Activated B cell treated with CpG ODN at 0.5 μM for 24 hours (primary cell): Measurements from ENCODE around the gene MPP3. TPM values are rescaled to one million over a fixed set of nuclear protein-coding genes. Genes with fewer than 3 reads are reported as not detected.

Source experiments
- ATAC-seq: fragments of 200-7000 bp; cut with Tn5 transposase; one replicate; pipeline ENCODE4 v1.10.0; 2021; ENCODE audit warnings: low read depth, mild to moderate bottlenecking, moderate library complexity
- CTCF ChIA-PET: fragments of 350-600 bp; sonication (Branson Sonifier 250); formaldehyde crosslinking; loops from one replicate; lab custom pipeline; 2021; ENCODE audit warnings: antibody characterized with exemption; lab: Charles Lee
- POLR2A ChIA-PET: fragments of 350-600 bp; sonication (Branson Sonifier 250); formaldehyde crosslinking; loops from one replicate; lab custom pipeline; 2021; ENCODE audit warnings: antibody characterized with exemption; lab: Charles Lee
- DNase-seq: peaks from one replicate; pipeline ENCODE4 v3.0.0; 2022
- H3K27ac Mint-ChIP-seq: one replicate; pipeline ENCODE4 v1.8.0; 2020; ENCODE audit warnings: mixed read lengths
- H3K27me3 Mint-ChIP-seq: one replicate; pipeline ENCODE4 v1.8.0; 2021; ENCODE audit warnings: mixed read lengths
- H3K36me3 Mint-ChIP-seq: one replicate; pipeline ENCODE4 v1.8.0; 2021; ENCODE audit warnings: low read depth, mixed read lengths
- H3K4me1 Mint-ChIP-seq: one replicate; pipeline ENCODE4 v1.8.0; 2021; ENCODE audit warnings: mixed read lengths
- H3K4me3 Mint-ChIP-seq: one replicate; pipeline ENCODE4 v1.8.0; 2020; ENCODE audit warnings: mild to moderate bottlenecking, mixed read lengths
- H3K9me3 Mint-ChIP-seq: one replicate; pipeline ENCODE4 v1.8.0; 2020; ENCODE audit warnings: mixed read lengths
- intact Hi-C: fragments of 100-400 bp; cut with micrococcal nuclease; formaldehyde crosslinking; loops from one replicate; pipeline ENCODE4 v1.15.1; 2024
- total RNA-seq: library from RNA; stranded (reverse); gene quantifications from 2 replicates; pipeline ENCODE4 v1.2.3, GENCODE V29; 2022
- TF ChIP-seq, protein P1 (sequence below): fragments of 200-600 bp; IDR thresholded peaks from one replicate; pipeline ENCODE4 v1.8.0; 2022; ENCODE audit warnings: antibody characterized with exemption, mild to moderate bottlenecking

Gene MPP3
- total RNA-seq, 1 donor from 2014 or later = not detected

DNA sequence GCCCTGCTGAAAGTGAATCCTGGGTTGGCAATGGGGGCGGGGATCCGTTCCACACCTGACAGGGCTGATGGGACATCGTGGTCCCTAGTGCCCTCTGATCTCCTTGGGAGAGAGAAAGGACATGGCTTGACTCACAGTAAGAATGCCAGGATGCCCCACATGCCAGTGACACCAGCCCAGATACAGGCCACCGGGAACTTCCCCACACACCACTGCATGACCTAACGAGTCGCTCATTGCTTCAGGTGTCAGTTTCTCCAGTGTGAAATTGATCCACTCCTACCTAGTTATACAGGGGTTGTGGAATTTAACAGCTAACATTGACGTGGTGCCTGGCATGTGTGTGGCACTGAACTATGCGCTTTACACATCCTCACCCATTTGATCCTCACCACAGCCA lies 21.6 kb upstream of the MPP3 start:
- Mint-ChIP-seq H3K36me3 (no peaks in the 10 kb centered on the region), H3K27me3 (peaks cover 36% of the 10 kb centered on the region), H3K4me1 (no peaks in the 10 kb centered on the region), H3K4me3 (no peak overlapping the region), H3K9me3 (no peaks in the 10 kb centered on the region), H3K27ac (no peak overlapping the region)
- CTCF ChIA-PET = no interaction called here
- intact Hi-C loops = no loop called here
- ATAC-seq (no peak), DNase-seq (no peak)
- TF ChIP-seq, protein P1, sequence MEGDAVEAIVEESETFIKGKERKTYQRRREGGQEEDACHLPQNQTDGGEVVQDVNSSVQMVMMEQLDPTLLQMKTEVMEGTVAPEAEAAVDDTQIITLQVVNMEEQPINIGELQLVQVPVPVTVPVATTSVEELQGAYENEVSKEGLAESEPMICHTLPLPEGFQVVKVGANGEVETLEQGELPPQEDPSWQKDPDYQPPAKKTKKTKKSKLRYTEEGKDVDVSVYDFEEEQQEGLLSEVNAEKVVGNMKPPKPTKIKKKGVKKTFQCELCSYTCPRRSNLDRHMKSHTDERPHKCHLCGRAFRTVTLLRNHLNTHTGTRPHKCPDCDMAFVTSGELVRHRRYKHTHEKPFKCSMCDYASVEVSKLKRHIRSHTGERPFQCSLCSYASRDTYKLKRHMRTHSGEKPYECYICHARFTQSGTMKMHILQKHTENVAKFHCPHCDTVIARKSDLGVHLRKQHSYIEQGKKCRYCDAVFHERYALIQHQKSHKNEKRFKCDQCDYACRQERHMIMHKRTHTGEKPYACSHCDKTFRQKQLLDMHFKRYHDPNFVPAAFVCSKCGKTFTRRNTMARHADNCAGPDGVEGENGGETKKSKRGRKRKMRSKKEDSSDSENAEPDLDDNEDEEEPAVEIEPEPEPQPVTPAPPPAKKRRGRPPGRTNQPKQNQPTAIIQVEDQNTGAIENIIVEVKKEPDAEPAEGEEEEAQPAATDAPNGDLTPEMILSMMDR = no peak
- POLR2A ChIA-PET = no interaction called here

DNA sequence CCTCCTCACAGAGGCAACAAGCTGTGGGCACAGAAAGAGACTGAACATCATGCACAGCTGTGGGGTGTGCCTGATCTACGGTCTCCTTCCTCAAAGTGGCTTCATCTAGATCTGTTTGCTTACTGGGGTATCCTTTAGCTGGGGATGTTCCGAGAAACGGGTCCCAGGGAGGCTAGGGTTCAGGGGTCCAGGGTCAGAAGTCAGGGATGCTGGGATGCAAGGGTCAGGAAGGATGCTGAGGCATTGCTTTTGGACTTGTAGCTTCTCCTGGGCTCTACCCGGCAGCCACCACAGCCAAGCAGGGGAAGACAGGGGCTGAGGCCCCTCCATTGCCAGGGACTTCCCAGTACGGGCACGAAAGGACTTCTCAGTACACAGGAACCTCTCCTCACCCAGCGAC lies 20.6 kb upstream of the MPP3 start:
- Mint-ChIP-seq H3K4me3 (no peak overlapping the region), H3K4me1 (no peaks in the 10 kb centered on the region)

DNA sequence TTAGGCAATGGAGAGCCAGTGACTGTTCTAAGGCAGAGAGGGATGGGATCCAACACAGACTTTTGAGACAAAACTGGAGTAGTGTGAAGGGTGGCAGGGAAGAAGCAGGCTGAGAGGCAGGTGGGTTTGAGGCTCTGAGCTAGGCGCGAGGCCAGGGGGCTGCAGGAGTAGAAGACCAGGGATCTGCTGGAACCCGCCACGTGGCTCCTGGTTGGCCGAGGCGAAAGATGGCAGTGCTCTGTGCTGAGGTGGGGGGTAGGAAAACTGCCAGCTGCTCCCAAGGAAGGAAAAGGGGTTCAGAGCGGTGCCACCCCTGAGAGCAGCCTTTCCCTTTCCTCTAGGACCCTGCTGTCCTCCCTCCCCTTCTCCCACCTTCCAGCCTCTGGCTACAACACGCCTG lies 19.6 kb upstream of the MPP3 start:
- H3K9me3 Mint-ChIP-seq = no peaks in the 10 kb centered on the region
- H3K36me3 Mint-ChIP-seq = no peaks in the 10 kb centered on the region
- TF ChIP-seq, protein P1 = no peak
- ChIA-PET POLR2A (no interaction called here), CTCF (no interaction called here)
- intact Hi-C loops = no loop called here
- DNase-seq = no peak
- peaks cover 40% of the 10 kb centered on the region for H3K27me3 Mint-ChIP-seq
- no peak overlapping the region for H3K4me3 Mint-ChIP-seq
- ATAC-seq = no peak
- H3K4me1 Mint-ChIP-seq = no peaks in the 10 kb centered on the region
- no peak overlapping the region for H3K27ac Mint-ChIP-seq

More for the DNA sequence above, 20.6 kb upstream of the MPP3 start:
- no peaks in the 10 kb centered on the region for H3K9me3 Mint-ChIP-seq
- DNase-seq (no peak), ATAC-seq (no peak)
- no peak overlapping the region for H3K27ac Mint-ChIP-seq
- CTCF ChIA-PET = no interaction called here
- H3K27me3 Mint-ChIP-seq = peaks cover 37% of the 10 kb centered on the region
- intact Hi-C loops = no loop called here
- H3K36me3 Mint-ChIP-seq = no peaks in the 10 kb centered on the region
- TF ChIP-seq, protein P1 = no peak
- POLR2A ChIA-PET = no interaction called here

DNA sequence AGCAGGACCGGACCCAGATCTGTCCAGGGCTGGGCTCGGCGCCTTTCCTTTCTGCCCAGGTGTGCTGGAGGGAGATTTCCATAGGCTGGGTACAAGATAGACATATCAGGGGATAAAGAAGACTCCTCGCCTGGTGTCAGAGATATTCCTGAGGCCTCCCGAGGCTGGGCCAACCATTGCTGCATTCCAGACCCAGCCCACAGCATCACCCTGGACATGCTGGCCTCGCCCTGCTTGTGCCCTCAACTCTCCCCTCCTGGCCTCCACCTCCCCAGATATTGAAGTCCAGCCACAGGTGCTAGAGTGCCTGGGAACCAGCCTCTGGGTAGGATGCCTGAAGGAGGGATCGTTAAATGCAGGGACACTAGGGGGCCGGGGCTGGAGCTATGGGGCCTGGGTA lies 16.2 kb upstream of the MPP3 start:
- Mint-ChIP-seq H3K9me3 (no peaks in the 10 kb centered on the region), H3K36me3 (no peaks in the 10 kb centered on the region), H3K27ac (no peak overlapping the region), H3K4me1 (no peaks in the 10 kb centered on the region), H3K4me3 (no peak overlapping the region), H3K27me3 (peaks cover 35% of the 10 kb centered on the region)
- no peak for ATAC-seq
- CTCF ChIA-PET = no interaction called here
- intact Hi-C loops = loop anchor here (5.0 kb wide), 1 partner anchor 272 kb away; no protein-coding TSS in a partner anchor
- TF ChIP-seq, protein P1 = no peak
- no peak for DNase-seq
- POLR2A ChIA-PET = no interaction called here

DNA sequence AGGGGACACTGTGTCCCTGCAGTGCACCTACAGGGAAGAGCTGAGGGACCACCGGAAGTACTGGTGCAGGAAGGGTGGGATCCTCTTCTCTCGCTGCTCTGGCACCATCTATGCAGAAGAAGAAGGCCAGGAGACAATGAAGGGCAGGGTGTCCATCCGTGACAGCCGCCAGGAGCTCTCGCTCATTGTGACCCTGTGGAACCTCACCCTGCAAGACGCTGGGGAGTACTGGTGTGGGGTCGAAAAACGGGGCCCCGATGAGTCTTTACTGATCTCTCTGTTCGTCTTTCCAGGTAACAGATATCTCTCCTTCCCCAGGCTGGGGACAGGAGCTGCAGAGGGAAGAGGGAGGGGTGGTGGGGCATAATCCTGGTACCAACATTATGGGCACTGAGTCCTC lies 15.7 kb upstream of the MPP3 start:
- POLR2A ChIA-PET = no interaction called here
- H3K9me3 Mint-ChIP-seq = no peaks in the 10 kb centered on the region
- TF ChIP-seq, protein P1 = no peak
- intact Hi-C loops = loop anchor here (5.0 kb wide), 1 partner anchor 271 kb away; no protein-coding TSS in a partner anchor
- no peak for ATAC-seq
- H3K36me3 Mint-ChIP-seq = no peaks in the 10 kb centered on the region
- CTCF ChIA-PET = no interaction called here
- no peak overlapping the region for H3K4me3 Mint-ChIP-seq
- H3K27me3 Mint-ChIP-seq = peaks cover 35% of the 10 kb centered on the region
- no peaks in the 10 kb centered on the region for H3K4me1 Mint-ChIP-seq
- no peak overlapping the region for H3K27ac Mint-ChIP-seq
- DNase-seq = no peak
